ENCODE data around the gene WEE1.
"Not testable (repeated sequence)": the region's sequence is repeated elsewhere in the genome, so short reads cannot be mapped to it uniquely, and the experiment has no call there.

WEE1 gene

GRCh38 chr11:9623053-9623452 lies 49.6 kb downstream of the WEE1 start:
- DNase-seq (ENCODE audit: low spot score), result not testable (repeated sequence)

DNA sequence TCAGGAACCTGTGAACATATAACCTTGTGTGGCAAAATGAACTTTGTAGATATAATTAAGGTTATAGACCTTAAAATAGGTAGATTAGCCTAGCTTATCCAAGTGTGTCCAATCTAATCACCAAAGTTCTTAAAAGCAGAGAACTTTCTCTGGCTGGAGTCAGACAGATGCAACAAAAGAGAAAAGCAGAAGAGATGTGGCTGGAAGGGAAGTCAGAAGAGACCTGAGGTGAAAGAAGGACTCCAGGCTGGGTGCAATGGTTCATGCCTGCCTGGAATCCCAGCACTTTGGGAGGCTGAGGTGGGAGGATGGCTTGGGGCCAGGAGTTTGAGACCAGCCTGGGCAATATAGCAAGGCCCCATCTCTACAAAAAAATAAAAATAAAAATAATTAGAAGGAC lies 51.0 kb downstream of the WEE1 start:
- DNase-seq (ENCODE audit: low spot score), result no peak

- no peak for DNase-seq (ENCODE audit: low spot score)
Measured at GRCh38 chr11:9625162-9625561, 51.7 kb downstream of the WEE1 start.

DNA sequence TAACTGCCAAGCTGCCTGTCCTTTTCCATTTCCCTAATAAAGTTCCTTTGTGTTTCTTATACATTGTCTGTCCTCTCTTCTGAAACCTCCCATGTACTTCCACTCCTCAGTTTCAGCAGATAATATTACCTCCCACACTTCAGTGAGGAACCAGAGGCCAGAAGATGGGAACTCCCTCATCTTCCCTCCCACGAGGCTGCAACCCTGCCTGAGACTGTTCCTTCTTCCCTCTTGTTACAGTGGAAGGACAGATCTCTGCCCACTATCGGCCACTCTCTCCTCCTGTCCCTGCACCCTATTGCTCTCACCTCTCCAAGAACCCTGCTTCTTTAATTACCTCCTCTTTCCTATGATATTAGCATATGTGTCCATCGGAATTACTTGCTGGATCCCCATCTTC lies 52.3 kb downstream of the WEE1 start:
- no peak for DNase-seq (ENCODE audit: low spot score)

DNA sequence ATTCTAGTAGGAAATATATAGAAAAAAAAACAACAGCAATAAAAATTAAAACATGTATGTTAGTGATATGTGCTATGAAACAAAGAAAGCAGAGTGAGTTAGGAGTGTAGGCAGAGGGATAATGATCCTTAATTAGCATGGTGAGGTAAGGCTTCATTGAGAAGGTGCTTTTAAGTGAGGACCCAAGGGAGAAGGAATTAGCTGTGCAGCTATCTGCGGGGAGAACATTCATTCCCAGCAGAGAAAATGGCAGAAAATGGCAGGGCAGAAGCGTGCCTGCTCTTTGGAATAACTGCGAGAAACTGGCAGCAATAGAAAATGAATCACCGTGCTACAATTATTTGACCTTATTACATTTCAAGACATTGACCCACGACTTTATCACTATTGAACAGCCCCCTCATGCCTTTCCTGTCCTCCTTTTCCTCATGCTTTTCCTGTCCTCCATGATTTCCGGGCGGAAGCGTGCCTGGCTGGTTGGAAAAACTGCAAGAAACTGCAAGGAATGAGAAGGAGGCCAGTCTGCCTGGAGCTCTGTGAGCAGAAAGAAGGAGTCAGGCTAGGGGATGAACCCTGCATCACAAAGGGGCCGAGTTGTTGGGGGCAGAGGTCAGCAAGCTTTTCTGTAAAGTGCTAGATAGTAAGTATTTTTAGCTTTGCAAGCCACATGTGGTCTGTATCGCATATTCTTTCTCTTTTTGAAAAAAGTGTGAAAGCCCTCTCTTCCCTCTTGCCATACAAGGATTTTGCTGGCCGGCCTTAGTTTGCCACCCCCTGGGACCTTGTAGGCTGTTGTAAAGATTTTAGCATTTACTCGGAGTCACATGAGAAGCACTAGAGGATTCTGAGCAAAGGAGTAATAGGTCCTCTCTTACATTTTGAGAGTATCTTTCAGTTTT lies 53.3 kb downstream of the WEE1 start:
- peak; percentile 85 for DNase-seq (ENCODE audit: low spot score)

GRCh38 chr11:9629064-9629463 lies 55.6 kb downstream of the WEE1 start:
- no peak for DNase-seq (ENCODE audit: low spot score)

GRCh38 chr11:9633679-9634078 lies 60.2 kb downstream of the WEE1 start:
- DNase-seq (ENCODE audit: low spot score), result no peak

DNA sequence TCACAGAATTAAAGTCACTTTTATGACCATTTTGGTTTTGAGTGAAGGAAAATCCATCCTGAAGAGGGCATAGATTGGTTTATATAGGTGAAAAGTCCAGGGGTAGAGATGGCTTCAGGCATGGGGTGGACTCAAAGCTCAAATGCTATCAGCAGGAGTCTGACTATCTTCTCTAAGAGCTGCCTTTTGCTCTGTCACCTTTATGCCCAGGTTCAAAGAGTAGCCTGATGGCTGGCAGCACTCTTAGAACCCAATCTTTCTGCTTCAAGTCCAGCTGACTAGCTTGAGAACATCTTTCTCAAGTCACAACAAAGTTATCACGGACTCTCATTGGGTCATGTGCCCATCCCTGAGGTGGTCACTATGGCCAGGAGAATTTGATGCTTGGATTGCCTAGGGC lies 63.2 kb downstream of the WEE1 start:
- DNase-seq (ENCODE audit: low spot score), result no peak

GRCh38 chr11:9639099-9639498 lies 65.6 kb downstream of the WEE1 start:
- no peak for DNase-seq (ENCODE audit: low spot score)
